Right lobe of liver (tissue), 4 donors: ENCODE data around the gene ANXA6.

Experiments
- POLR2A ChIP-seq: fragments of 450-650 bp; IDR thresholded peaks from one replicate; pipeline ENCODE4 v1.6.1; 2017; ENCODE audit warnings: antibody characterized with exemption, mild to moderate bottlenecking
- TF ChIP-seq, protein P1 (sequence below), 4 donors: fragments of 200-600 bp in 3 of 4; fragments of 450-650 bp in 1 of 4; IDR thresholded peaks; one replicate each; pipeline versions ENCODE4 v1.5.1 to v1.8.0; 2016 to 2022; ENCODE audit warnings: antibody characterized with exemption in 4 of 4, mild to moderate bottlenecking in 2 of 4
- donor health status: DM: no; HTN: no; CAD: no.
- donor health status: DM: no; HTN: no; CAD: no.
- donor health status: DM: no; HTN: yes; CAD: no.

DNA sequence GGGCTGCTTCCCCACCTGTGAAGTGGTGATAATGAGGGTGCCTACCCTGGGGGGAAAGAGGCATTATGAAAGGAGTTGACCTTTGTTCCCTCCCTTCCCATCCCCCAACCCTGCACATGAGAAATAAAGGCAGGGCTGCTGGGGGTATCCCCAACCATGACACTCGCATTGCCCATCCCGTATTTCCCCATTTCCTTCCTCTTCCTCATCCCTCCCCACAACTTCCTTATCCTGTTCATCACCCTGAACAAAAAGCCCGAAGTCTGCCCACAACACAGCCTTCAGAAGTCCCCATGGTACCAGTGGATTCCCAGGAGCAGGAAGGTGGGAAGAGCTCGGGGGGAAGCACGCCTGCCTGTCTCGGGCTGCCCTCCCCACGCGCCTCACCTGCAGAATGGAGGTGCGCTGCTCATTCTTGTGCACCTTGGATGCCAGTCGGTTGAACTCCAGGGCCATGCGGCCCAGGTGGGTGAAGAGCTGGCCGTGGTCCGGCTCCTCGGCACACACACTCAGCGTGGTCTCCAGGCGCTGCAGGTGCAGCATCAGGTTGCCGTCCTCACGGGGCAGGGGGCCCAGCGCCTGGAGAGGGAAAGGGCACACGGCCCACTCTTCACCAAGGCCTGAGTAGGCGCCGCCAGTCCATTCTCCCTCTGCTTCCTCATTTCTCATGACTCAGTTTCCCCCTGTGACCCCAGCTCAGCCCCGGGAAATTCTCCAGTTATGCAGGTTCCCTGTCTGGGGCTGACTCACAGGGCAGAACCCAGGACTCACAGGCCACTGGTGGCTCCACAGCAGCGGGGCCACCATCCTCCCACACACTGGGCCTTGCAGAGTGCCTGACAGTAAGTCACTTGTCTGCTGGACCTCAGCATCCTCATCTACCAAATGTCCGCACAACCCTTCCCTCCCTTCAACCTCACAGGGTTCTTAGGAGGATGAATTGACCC, 100.9 kb downstream of the ANXA6 start:
- TF ChIP-seq, protein P1, sequence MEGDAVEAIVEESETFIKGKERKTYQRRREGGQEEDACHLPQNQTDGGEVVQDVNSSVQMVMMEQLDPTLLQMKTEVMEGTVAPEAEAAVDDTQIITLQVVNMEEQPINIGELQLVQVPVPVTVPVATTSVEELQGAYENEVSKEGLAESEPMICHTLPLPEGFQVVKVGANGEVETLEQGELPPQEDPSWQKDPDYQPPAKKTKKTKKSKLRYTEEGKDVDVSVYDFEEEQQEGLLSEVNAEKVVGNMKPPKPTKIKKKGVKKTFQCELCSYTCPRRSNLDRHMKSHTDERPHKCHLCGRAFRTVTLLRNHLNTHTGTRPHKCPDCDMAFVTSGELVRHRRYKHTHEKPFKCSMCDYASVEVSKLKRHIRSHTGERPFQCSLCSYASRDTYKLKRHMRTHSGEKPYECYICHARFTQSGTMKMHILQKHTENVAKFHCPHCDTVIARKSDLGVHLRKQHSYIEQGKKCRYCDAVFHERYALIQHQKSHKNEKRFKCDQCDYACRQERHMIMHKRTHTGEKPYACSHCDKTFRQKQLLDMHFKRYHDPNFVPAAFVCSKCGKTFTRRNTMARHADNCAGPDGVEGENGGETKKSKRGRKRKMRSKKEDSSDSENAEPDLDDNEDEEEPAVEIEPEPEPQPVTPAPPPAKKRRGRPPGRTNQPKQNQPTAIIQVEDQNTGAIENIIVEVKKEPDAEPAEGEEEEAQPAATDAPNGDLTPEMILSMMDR (IDR thresholded peaks at IDR 0.05): no peak
- no peak for TF ChIP-seq POLR2A
